ENCODE data around the gene CALCOCO2. TPM values are rescaled to one million over a fixed set of nuclear protein-coding genes. Genes with fewer than 3 reads are reported as not detected.

Gene CALCOCO2
- polyA plus RNA-seq, 1 donor from 2014 or later = 138 TPM

- H3K36me3 Mint-ChIP-seq = no peaks in the 10 kb centered on the region
- H3K4me1 Mint-ChIP-seq = peaks cover 43 to 44% (median 43%) of the 10 kb centered on the region in 3 donors
- peak overlapping the region; percentile 89 to 96 (median 94) for H3K4me3 Mint-ChIP-seq
- H3K27ac Mint-ChIP-seq = peak overlapping the region; percentile 67 to 96 (median 74)
- no peaks in the 10 kb centered on the region for H3K27me3 Mint-ChIP-seq
- no peaks in the 10 kb centered on the region for H3K9me3 Mint-ChIP-seq
Measured at GRCh38 chr17:48908853-48909394, 78.1 kb downstream of the CALCOCO2 start.

DNA sequence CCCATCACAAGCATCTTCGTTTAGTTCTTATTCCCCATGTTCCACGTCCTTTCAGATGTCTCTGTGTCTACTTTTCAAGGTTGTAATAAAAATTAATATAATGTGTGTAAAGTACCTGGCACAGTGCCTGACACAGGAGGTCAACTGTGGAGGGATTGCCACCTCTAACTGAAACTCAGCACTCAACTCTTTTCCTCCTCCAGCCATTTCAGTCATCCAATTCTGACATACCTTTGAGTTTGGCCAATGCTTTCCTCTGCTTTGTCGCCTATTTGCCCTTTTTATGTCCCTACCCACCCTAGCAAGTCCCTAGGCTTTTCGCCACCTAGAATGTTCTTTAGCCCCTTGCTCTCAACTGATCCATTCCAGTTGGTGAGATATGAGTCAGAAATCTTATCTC, 78.9 kb downstream of the CALCOCO2 start:
- peak overlapping the region in 2 of 3 donors; percentile 74 to 96 for H3K27ac Mint-ChIP-seq
- H3K27me3 Mint-ChIP-seq = no peaks in the 10 kb centered on the region
- no peaks in the 10 kb centered on the region for H3K36me3 Mint-ChIP-seq
- H3K4me1 Mint-ChIP-seq = peaks cover 49 to 52% (median 49%) of the 10 kb centered on the region in 3 donors
- H3K9me3 Mint-ChIP-seq = no peaks in the 10 kb centered on the region
- peak overlapping the region; percentile 67 to 96 (median 92) for H3K4me3 Mint-ChIP-seq

- H3K27ac Mint-ChIP-seq = peak overlapping the region in 2 of 3 donors; percentile 74 to 96
- no peaks in the 10 kb centered on the region for H3K27me3 Mint-ChIP-seq
- H3K9me3 Mint-ChIP-seq = no peaks in the 10 kb centered on the region
- peak overlapping the region; percentile 47 to 96 (median 78) for H3K4me3 Mint-ChIP-seq
- no peaks in the 10 kb centered on the region for H3K36me3 Mint-ChIP-seq
- peaks cover 51 to 54% (median 53%) of the 10 kb centered on the region in 3 donors for H3K4me1 Mint-ChIP-seq
Measured at GRCh38 chr17:48910370-48910769, 79.5 kb downstream of the CALCOCO2 start.

DNA sequence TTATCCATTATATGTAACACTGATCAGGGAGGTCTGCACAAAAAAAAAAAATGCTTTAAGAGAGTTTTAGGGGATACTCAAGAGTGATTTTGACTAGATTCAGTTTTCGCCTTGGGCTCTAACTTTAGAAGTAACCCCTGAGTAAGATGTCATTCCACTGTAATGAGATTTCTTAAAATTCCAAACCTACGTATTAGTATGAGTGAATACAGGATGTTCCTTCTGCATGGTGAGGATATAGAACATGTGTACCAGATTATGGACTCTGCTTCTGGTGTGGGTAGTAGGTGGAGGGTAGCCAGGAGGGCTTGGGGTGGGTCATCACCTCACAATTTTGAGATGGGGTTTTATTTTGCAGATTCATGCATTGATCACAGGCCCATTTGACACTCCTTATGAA, 81.6 kb downstream of the CALCOCO2 start:
- Mint-ChIP-seq H3K4me1 (peaks cover 57 to 60% (median 60%) of the 10 kb centered on the region in 3 donors), H3K36me3 (peaks cover 2% of the 10 kb centered on the region), H3K27ac (peak overlapping the region in 1 of 3 donors; percentile 95), H3K27me3 (no peaks in the 10 kb centered on the region), H3K4me3 (no peak overlapping the region), H3K9me3 (no peaks in the 10 kb centered on the region)

Other genes with a start within 250 kb of the CALCOCO2 start
- gene HOXB3, start 240.8 kb upstream of the CALCOCO2 start, polyA plus RNA-seq = 0.34 TPM
- gene HOXB5, start 237.3 kb upstream of the CALCOCO2 start, polyA plus RNA-seq = not detected
- gene HOXB6, start 226.0 kb upstream of the CALCOCO2 start, polyA plus RNA-seq = not detected
- not detected for gene HOXB7, start 220.0 kb upstream of the CALCOCO2 start, polyA plus RNA-seq
- gene HOXB8, start 215.7 kb upstream of the CALCOCO2 start, polyA plus RNA-seq = not detected
- gene HOXB9, start 204.7 kb upstream of the CALCOCO2 start, polyA plus RNA-seq = not detected
- not detected for gene PRAC1, start 108.5 kb upstream of the CALCOCO2 start, polyA plus RNA-seq
- gene PRAC2, start 107.8 kb upstream of the CALCOCO2 start, polyA plus RNA-seq = not detected
- not detected for gene HOXB13, start 102.3 kb upstream of the CALCOCO2 start, polyA plus RNA-seq
- not detected for gene TTLL6, start 13.8 kb upstream of the CALCOCO2 start, polyA plus RNA-seq
- gene ATP5MC1, start 61.8 kb downstream of the CALCOCO2 start, polyA plus RNA-seq = 192 TPM
- 58.1 TPM for gene UBE2Z, start 77.4 kb downstream of the CALCOCO2 start, polyA plus RNA-seq
- gene SNF8, start 113.8 kb downstream of the CALCOCO2 start, polyA plus RNA-seq = 108 TPM
- not detected for gene GIP, start 137.6 kb downstream of the CALCOCO2 start, polyA plus RNA-seq
- gene IGF2BP1, start 166.3 kb downstream of the CALCOCO2 start, polyA plus RNA-seq = not detected

Data from IgD-negative memory B cell (primary cell).